Smooth muscle cell (in vitro differentiated cells): ENCODE results near the gene RGP1. TPM values are rescaled to one million over a fixed set of nuclear protein-coding genes. Genes with fewer than 3 reads are reported as not detected.

Source experiments
- DNase-seq: peaks from one replicate; lab custom pipeline; 2025; ENCODE audit not compliant: unreplicated experiment; lab: John Stamatoyannopoulos, UW
- H2AFZ ChIP-seq: fragments of 200-600 bp; sonication (generic); 2 replicates; pipeline ENCODE4 v1.6.0; 2016; ENCODE audit warnings: antibody characterized with exemption, low read depth, mild to moderate bottlenecking
- H3F3A ChIP-seq: fragments of 200-600 bp; sonication (generic); 2 replicates; pipeline ENCODE4 v1.6.0; 2017; ENCODE audit warnings: antibody characterized with exemption, low read depth
- H3K27ac ChIP-seq: fragments of 200-600 bp; sonication (generic); 2 replicates; pipeline ENCODE4 v1.5.1; 2016; ENCODE audit warnings: low read depth, mild to moderate bottlenecking
- H3K27me3 ChIP-seq: fragments of 200-600 bp; sonication (generic); 2 replicates; pipeline ENCODE4 v1.6.1; 2016; ENCODE audit warnings: low read depth, mild to moderate bottlenecking
- H3K36me3 ChIP-seq: fragments of 200-600 bp; sonication (generic); 2 replicates; pipeline ENCODE4 v1.5.1; 2016; ENCODE audit warnings: low read depth
- H3K4me1 ChIP-seq: fragments of 200-600 bp; sonication (generic); 2 replicates; pipeline ENCODE4 v1.5.1; 2016; ENCODE audit warnings: low read depth
- H3K4me2 ChIP-seq: fragments of 200-600 bp; sonication (generic); 2 replicates; pipeline ENCODE4 v1.6.0; 2016; ENCODE audit warnings: mild to moderate bottlenecking
- H3K4me3 ChIP-seq: fragments of 200-600 bp; sonication (generic); 2 replicates; pipeline ENCODE4 v1.5.1; 2016; ENCODE audit warnings: mild to moderate bottlenecking
- H3K79me2 ChIP-seq: fragments of 200-600 bp; sonication (generic); 2 replicates; pipeline ENCODE4 v1.6.0; 2016; ENCODE audit warnings: low read depth, mild to moderate bottlenecking
- H3K9ac ChIP-seq: fragments of 200-600 bp; sonication (generic); 2 replicates; pipeline ENCODE4 v1.6.0; 2016; ENCODE audit warnings: low read depth
- H3K9me3 ChIP-seq: fragments of 200-600 bp; sonication (generic); replicated peaks from 2 replicates; pipeline ENCODE4 v1.5.1; 2016; ENCODE audit warnings: low read depth
- H4K20me1 ChIP-seq: fragments of 200-600 bp; sonication (generic); 2 replicates; pipeline ENCODE4 v1.6.0; 2016; ENCODE audit warnings: low read depth
- CTCF ChIP-seq: fragments of 200-600 bp; sonication (generic); IDR thresholded peaks from 2 replicates; pipeline ENCODE4 v1.5.1; 2017; ENCODE audit warnings: borderline replicate concordance, mild to moderate bottlenecking, antibody characterized with exemption; ENCODE audit not compliant: insufficient read depth, poor library complexity, severe bottlenecking
- WGBS: methylation state at CpG from one replicate; pipeline ENCODE4 v1.1.7; 2016; ENCODE audit warnings: low lambda C conversion rate; 5-methylcytosine and 5-hydroxymethylcytosine counted together
- polyA plus RNA-seq: library from polyadenylated mRNA; unstranded; fragments of >200 nt; fragmentation: Nextera tagmentation; extraction: Ambion mirVana; gene quantifications from 2 replicates; pipeline ENCODE4 v1.2.1, GENCODE V29; 2016
- total RNA-seq: library from RNA; depleted of rRNA; stranded (reverse); fragments of >200 nt; gene quantifications from 2 replicates; pipeline ENCODE4 v1.2.3, GENCODE V29; 2014

The RGP1 gene
- total and polyA plus RNA-seq, 2 experiments from 2014 or later, result 12.8 to 15.3 TPM

- peak within 1 kb of the TSS; percentile 94 for H3K27ac ChIP-seq
- H3F3A ChIP-seq, result peaks cover 27% of the 10 kb centered on the region
- peak within 1 kb of the TSS; percentile 83 for H3K4me3 ChIP-seq
- peaks cover 48% of the 10 kb centered on the region for H4K20me1 ChIP-seq
- H3K4me2 ChIP-seq, result peak within 1 kb of the TSS; percentile 92
- TF ChIP-seq CTCF, result no peak
- no peaks in the 10 kb centered on the region for H3K9me3 ChIP-seq
- peaks cover 44% of the 10 kb centered on the region for H3K4me1 ChIP-seq
- no peaks in the 10 kb centered on the region for H3K36me3 ChIP-seq
- WGBS, result under 1% methylated on average over 47 of the region's 49 CpGs
- H3K79me2 ChIP-seq, result peaks cover 68% of the 10 kb centered on the region
- DNase-seq, result peak; percentile 95
- no peaks in the 10 kb centered on the region for H3K27me3 ChIP-seq
- peak within 1 kb of the TSS; percentile 92 for H3K9ac ChIP-seq
- no peak within 1 kb of the TSS for H2AFZ ChIP-seq
Measured at GRCh38 chr9:35732185-35732799, 16.8 kb upstream of the RGP1 start, which contains the start of the genes CREB3 and TLN1. CREB3 (plus strand) TSS chr9:35732666; CDS start chr9:35732773, 107 bp downstream. TLN1 (minus strand) TSS chr9:35732195; CDS start chr9:35725694, 6,501 bp downstream.

GRCh38 chr9:35732800-35733541, 16.1 kb upstream of the RGP1 start:
- WGBS, result 3% methylated on average over 14 of the region's 14 CpGs
- Histone ChIP-seq H3F3A (peaks cover 28% of the 10 kb centered on the region), H3K4me1 (peaks cover 37% of the 10 kb centered on the region), H4K20me1 (peaks cover 41% of the 10 kb centered on the region), H3K79me2 (peaks cover 62% of the 10 kb centered on the region), H3K9me3 (no peaks in the 10 kb centered on the region), H3K27me3 (no peaks in the 10 kb centered on the region), H2AFZ (no peak overlapping the region), H3K4me3 (peak overlapping the region; percentile 83), H3K4me2 (peak overlapping the region; percentile 92), H3K36me3 (no peaks in the 10 kb centered on the region), H3K27ac (peak overlapping the region; percentile 94), H3K9ac (peak overlapping the region; percentile 92)
- TF ChIP-seq CTCF, result no peak
- no peak for DNase-seq

DNA sequence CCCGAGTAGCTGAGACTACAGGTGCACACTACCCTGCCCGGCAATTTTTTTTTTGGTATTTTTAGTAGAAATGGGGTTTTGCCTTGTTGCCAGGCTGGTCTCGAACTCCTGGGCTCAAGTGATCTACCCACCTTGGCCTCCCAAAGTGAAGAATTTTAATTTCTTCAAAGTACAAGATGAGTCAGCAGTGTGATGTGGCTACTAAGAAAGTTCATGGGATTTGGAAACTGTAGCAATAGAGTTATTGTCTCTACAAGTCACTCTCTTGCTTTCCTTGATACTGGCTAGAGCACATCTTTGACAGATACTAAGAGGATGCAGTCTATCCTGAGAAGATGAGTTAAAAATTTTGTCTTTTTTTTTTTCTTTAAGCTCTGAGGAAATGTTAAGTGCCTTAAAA, 15.0 kb upstream of the RGP1 start:
- no peak for DNase-seq
- H3K27me3 ChIP-seq, result no peaks in the 10 kb centered on the region
- H3K4me1 ChIP-seq, result peaks cover 26% of the 10 kb centered on the region
- H3K9ac ChIP-seq, result peak overlapping the region; percentile 92
- H3K4me3 ChIP-seq, result peak overlapping the region; percentile 83
- peak overlapping the region; percentile 92 for H3K4me2 ChIP-seq
- H3K27ac ChIP-seq, result peak overlapping the region; percentile 94
- peaks cover 53% of the 10 kb centered on the region for H3K79me2 ChIP-seq
- H2AFZ ChIP-seq, result no peak overlapping the region
- no peaks in the 10 kb centered on the region for H3K9me3 ChIP-seq
- peaks cover 28% of the 10 kb centered on the region for H3F3A ChIP-seq
- no peak for TF ChIP-seq CTCF
- no peaks in the 10 kb centered on the region for H3K36me3 ChIP-seq
- WGBS, result 87% methylated on average over 3 of the region's 3 CpGs
- peaks cover 31% of the 10 kb centered on the region for H4K20me1 ChIP-seq
